ENCODE results near the gene THSD7B.

DNA sequence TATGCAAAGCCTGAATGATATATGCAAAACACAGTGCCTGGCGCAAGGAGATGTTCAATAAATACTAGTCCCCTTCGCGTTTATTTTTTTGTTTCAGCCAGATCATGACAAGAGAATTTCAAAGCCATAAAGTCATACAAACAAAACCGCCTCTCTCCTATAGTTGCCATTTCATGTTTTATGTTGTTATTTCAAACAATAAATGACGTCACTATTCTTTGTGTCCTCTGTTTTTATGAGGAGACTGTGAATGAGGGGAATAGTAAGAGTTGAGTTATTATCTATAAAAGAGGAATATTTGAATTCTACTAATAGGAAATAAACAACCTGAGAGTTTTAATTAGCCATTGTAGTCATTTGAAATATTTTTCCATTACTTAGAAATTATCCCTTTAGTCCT lies 464.5 kb downstream of the THSD7B start:
- TF ChIP-seq RAD21 (conservative IDR thresholded peaks at IDR 0.05) (no peak), EP300 (conservative IDR thresholded peaks at IDR 0.05; ENCODE audit: poor library complexity, severe bottlenecking) (no peak)
- TF ChIP-seq, protein P1, sequence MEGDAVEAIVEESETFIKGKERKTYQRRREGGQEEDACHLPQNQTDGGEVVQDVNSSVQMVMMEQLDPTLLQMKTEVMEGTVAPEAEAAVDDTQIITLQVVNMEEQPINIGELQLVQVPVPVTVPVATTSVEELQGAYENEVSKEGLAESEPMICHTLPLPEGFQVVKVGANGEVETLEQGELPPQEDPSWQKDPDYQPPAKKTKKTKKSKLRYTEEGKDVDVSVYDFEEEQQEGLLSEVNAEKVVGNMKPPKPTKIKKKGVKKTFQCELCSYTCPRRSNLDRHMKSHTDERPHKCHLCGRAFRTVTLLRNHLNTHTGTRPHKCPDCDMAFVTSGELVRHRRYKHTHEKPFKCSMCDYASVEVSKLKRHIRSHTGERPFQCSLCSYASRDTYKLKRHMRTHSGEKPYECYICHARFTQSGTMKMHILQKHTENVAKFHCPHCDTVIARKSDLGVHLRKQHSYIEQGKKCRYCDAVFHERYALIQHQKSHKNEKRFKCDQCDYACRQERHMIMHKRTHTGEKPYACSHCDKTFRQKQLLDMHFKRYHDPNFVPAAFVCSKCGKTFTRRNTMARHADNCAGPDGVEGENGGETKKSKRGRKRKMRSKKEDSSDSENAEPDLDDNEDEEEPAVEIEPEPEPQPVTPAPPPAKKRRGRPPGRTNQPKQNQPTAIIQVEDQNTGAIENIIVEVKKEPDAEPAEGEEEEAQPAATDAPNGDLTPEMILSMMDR (IDR thresholded peaks at IDR 0.05; ENCODE audit: poor library complexity, severe bottlenecking), result no peak
- TF ChIP-seq, protein P2, sequence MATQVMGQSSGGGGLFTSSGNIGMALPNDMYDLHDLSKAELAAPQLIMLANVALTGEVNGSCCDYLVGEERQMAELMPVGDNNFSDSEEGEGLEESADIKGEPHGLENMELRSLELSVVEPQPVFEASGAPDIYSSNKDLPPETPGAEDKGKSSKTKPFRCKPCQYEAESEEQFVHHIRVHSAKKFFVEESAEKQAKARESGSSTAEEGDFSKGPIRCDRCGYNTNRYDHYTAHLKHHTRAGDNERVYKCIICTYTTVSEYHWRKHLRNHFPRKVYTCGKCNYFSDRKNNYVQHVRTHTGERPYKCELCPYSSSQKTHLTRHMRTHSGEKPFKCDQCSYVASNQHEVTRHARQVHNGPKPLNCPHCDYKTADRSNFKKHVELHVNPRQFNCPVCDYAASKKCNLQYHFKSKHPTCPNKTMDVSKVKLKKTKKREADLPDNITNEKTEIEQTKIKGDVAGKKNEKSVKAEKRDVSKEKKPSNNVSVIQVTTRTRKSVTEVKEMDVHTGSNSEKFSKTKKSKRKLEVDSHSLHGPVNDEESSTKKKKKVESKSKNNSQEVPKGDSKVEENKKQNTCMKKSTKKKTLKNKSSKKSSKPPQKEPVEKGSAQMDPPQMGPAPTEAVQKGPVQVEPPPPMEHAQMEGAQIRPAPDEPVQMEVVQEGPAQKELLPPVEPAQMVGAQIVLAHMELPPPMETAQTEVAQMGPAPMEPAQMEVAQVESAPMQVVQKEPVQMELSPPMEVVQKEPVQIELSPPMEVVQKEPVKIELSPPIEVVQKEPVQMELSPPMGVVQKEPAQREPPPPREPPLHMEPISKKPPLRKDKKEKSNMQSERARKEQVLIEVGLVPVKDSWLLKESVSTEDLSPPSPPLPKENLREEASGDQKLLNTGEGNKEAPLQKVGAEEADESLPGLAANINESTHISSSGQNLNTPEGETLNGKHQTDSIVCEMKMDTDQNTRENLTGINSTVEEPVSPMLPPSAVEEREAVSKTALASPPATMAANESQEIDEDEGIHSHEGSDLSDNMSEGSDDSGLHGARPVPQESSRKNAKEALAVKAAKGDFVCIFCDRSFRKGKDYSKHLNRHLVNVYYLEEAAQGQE (IDR thresholded peaks at IDR 0.05; ENCODE audit: borderline replicate concordance), result no peak
